ENCODE measurements around the gene KPNA6. TPM values are rescaled to one million over a fixed set of nuclear protein-coding genes. Genes with fewer than 3 reads are reported as not detected.
"Not testable (repeated sequence)": the region's sequence is repeated elsewhere in the genome, so short reads cannot be mapped to it uniquely, and the experiment has no call there.

Gene KPNA6
- total RNA-seq, 2 experiments from 2014 or later, result 19.5 to 36.3 TPM

DNA sequence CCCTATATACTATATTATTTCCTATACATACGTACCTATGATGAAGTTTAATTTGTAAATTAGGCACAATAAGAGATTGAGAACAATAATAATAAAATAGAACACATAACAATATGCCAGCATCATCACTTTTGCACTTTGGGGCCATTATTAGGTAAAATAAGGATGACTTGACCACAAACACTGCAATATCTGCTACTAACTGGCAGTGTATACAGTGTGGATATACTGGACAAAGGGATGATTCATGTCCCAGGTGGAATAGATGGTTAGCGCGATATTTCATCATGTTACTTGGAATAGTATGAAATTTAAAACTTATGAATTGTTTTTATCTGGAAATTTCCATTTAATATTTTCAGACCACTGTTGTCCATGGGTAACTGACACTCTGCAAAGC is 36.2 kb downstream of the KPNA6 start:
- no peak overlapping the region for H2AFZ ChIP-seq (ENCODE audit: low read length)
- H3K4me3 ChIP-seq (ENCODE audit: low read depth, low read length, poor library complexity, severe bottlenecking), result no peak overlapping the region
- peaks cover 50% of the 10 kb centered on the region for H3K36me3 ChIP-seq (ENCODE audit: insufficient read depth, low read length)
- H3K9me2 ChIP-seq (ENCODE audit: insufficient read depth, low read length), result no peaks in the 10 kb centered on the region
- TF ChIP-seq, protein P1, sequence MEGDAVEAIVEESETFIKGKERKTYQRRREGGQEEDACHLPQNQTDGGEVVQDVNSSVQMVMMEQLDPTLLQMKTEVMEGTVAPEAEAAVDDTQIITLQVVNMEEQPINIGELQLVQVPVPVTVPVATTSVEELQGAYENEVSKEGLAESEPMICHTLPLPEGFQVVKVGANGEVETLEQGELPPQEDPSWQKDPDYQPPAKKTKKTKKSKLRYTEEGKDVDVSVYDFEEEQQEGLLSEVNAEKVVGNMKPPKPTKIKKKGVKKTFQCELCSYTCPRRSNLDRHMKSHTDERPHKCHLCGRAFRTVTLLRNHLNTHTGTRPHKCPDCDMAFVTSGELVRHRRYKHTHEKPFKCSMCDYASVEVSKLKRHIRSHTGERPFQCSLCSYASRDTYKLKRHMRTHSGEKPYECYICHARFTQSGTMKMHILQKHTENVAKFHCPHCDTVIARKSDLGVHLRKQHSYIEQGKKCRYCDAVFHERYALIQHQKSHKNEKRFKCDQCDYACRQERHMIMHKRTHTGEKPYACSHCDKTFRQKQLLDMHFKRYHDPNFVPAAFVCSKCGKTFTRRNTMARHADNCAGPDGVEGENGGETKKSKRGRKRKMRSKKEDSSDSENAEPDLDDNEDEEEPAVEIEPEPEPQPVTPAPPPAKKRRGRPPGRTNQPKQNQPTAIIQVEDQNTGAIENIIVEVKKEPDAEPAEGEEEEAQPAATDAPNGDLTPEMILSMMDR (conservative IDR thresholded peaks at IDR 0.05; ENCODE audit: low read length), result no peak
- no peak for TF ChIP-seq EZH2phosphoT487 (IDR thresholded peaks at IDR 0.05; ENCODE audit: borderline replicate concordance, low read depth, low read length)
- no peak overlapping the region for H3K4me2 ChIP-seq (ENCODE audit: low read length)
- DNase-seq (ENCODE audit: low spot score), result no peak
- H3K79me2 ChIP-seq (ENCODE audit: insufficient read depth, low read depth, low read length), result peaks cover 80% of the 10 kb centered on the region
- H3K9me3 ChIP-seq (ENCODE audit: low read length), result peaks cover 11% of the 10 kb centered on the region
- H3K4me1 ChIP-seq (ENCODE audit: insufficient read depth, low read length, poor library complexity, severe bottlenecking), result no peaks in the 10 kb centered on the region
- POLR2A ChIA-PET, result interaction anchor here (0.7 kb wide), 1 partner anchor 248 kb away, joined by 3 read pairs; no protein-coding TSS in a partner anchor
- intact Hi-C loops (cut with micrococcal nuclease; ENCODE audit: unreplicated experiment), result no loop called here
- BruUV-seq (replicated peaks), result no TSS peak
- peaks cover 7% of the 10 kb centered on the region; the same call in 1 of the 2 replicates for H4K20me1 ChIP-seq (ENCODE audit: insufficient read depth, low read length)
- no peak overlapping the region for H3K27ac ChIP-seq (ENCODE audit: low read depth, low read length, poor library complexity, severe bottlenecking)
- CTCF ChIA-PET (ENCODE audit: unreplicated experiment), result no interaction called here

GRCh38 chr1:32147799-32148198 is 39.9 kb downstream of the KPNA6 start:
- H3K27ac ChIP-seq (ENCODE audit: low read depth, low read length, poor library complexity, severe bottlenecking); CTCF ChIA-PET (ENCODE audit: unreplicated experiment); BruUV-seq (replicated peaks); H4K20me1 ChIP-seq (ENCODE audit: insufficient read depth, low read length); DNase-seq (ENCODE audit: low spot score); intact Hi-C loops (cut with micrococcal nuclease; ENCODE audit: unreplicated experiment); H3K4me3 ChIP-seq (ENCODE audit: low read depth, low read length, poor library complexity, severe bottlenecking); H2AFZ ChIP-seq (ENCODE audit: low read length); H3K4me1 ChIP-seq (ENCODE audit: insufficient read depth, low read length, poor library complexity, severe bottlenecking); H3K9me2 ChIP-seq (ENCODE audit: insufficient read depth, low read length); H3K4me2 ChIP-seq (ENCODE audit: low read length): not testable (repeated sequence)
- POLR2A ChIA-PET, result interaction anchor here (1.6 kb wide), 1 partner anchor 8 kb away, joined by 5 read pairs; no protein-coding TSS in a partner anchor
- Histone ChIP-seq H3K79me2 (ENCODE audit: insufficient read depth, low read depth, low read length) (peaks cover 74% of the 10 kb centered on the region), H3K36me3 (ENCODE audit: insufficient read depth, low read length) (peaks cover 43% of the 10 kb centered on the region), H3K9me3 (ENCODE audit: low read length) (peaks cover 18% of the 10 kb centered on the region)

- H3K4me3 ChIP-seq (ENCODE audit: low read depth, low read length, poor library complexity, severe bottlenecking), result no peak overlapping the region
- BruUV-seq (replicated peaks), result no TSS peak
- DNase-seq (ENCODE audit: low spot score), result no peak
- TF ChIP-seq, protein P1 (conservative IDR thresholded peaks at IDR 0.05; ENCODE audit: low read length), result no peak
- TF ChIP-seq EZH2phosphoT487 (IDR thresholded peaks at IDR 0.05; ENCODE audit: borderline replicate concordance, low read depth, low read length), result no peak
- POLR2A ChIA-PET, result no interaction called here
- H3K4me2 ChIP-seq (ENCODE audit: low read length), result no peak overlapping the region
- no peak overlapping the region for H3K27ac ChIP-seq (ENCODE audit: low read depth, low read length, poor library complexity, severe bottlenecking)
- intact Hi-C loops (cut with micrococcal nuclease; ENCODE audit: unreplicated experiment), result no loop called here
- H3K9me2 ChIP-seq (ENCODE audit: insufficient read depth, low read length), result no peaks in the 10 kb centered on the region
- H3K4me1 ChIP-seq (ENCODE audit: insufficient read depth, low read length, poor library complexity, severe bottlenecking), result no peaks in the 10 kb centered on the region
- no peak overlapping the region for H2AFZ ChIP-seq (ENCODE audit: low read length)
- no peaks in the 10 kb centered on the region for H4K20me1 ChIP-seq (ENCODE audit: insufficient read depth, low read length)
- peaks cover 18% of the 10 kb centered on the region for H3K9me3 ChIP-seq (ENCODE audit: low read length)
- peaks cover 44% of the 10 kb centered on the region for H3K36me3 ChIP-seq (ENCODE audit: insufficient read depth, low read length)
- H3K79me2 ChIP-seq (ENCODE audit: insufficient read depth, low read depth, low read length), result peaks cover 54% of the 10 kb centered on the region
- CTCF ChIA-PET (ENCODE audit: unreplicated experiment), result no interaction called here
These were observed 43.0 kb downstream of the KPNA6 start for GRCh38 chr1:32150847-32151246.
